ENCODE results near the gene SCN4A.

Gene SCN4A

GRCh38 chr17:63955232-63955631 lies 17.5 kb downstream of the SCN4A start:
- no peak for DNase-seq (ENCODE audit: low read depth, low spot score)

GRCh38 chr17:63954402-63955063 lies 18.2 kb downstream of the SCN4A start:
- no peak for DNase-seq (ENCODE audit: low read depth, low spot score)

GRCh38 chr17:63950940-63951907 lies 21.5 kb downstream of the SCN4A start:
- no peak for DNase-seq (ENCODE audit: low read depth, low spot score)

- no peak for DNase-seq (ENCODE audit: low read depth, low spot score)
Measured at GRCh38 chr17:63949576-63950250, 23.0 kb downstream of the SCN4A start.

GRCh38 chr17:63948521-63948920 lies 24.2 kb downstream of the SCN4A start:
- DNase-seq (ENCODE audit: low read depth, low spot score), result no peak

- DNase-seq (ENCODE audit: low read depth, low spot score), result no peak
Measured at GRCh38 chr17:63947711-63948330, 24.9 kb downstream of the SCN4A start.

GRCh38 chr17:63946440-63947363 lies 26.0 kb downstream of the SCN4A start:
- no peak for DNase-seq (ENCODE audit: low read depth, low spot score)

- DNase-seq (ENCODE audit: low read depth, low spot score), result no peak
Measured at GRCh38 chr17:63945784-63946439, 26.8 kb downstream of the SCN4A start.

- DNase-seq (ENCODE audit: low read depth, low spot score), result no peak
Measured at GRCh38 chr17:63944736-63945499, 27.8 kb downstream of the SCN4A start.

GRCh38 chr17:63943745-63944144 lies 29.0 kb downstream of the SCN4A start:
- DNase-seq (ENCODE audit: low read depth, low spot score), result no peak

GRCh38 chr17:63942309-63942985 lies 30.3 kb downstream of the SCN4A start:
- no peak for DNase-seq (ENCODE audit: low read depth, low spot score)

GRCh38 chr17:63941751-63942150 lies 31.0 kb downstream of the SCN4A start:
- DNase-seq (ENCODE audit: low read depth, low spot score), result no peak

- no peak for DNase-seq (ENCODE audit: low read depth, low spot score)
Measured at GRCh38 chr17:63941162-63941561, 31.6 kb downstream of the SCN4A start.

- DNase-seq (ENCODE audit: low read depth, low spot score), result no peak
Measured at GRCh38 chr17:63940584-63940983, 32.1 kb downstream of the SCN4A start.

GRCh38 chr17:63939884-63940283 lies 32.8 kb downstream of the SCN4A start:
- no peak for DNase-seq (ENCODE audit: low read depth, low spot score)

- no peak for DNase-seq (ENCODE audit: low read depth, low spot score)
Measured at GRCh38 chr17:63939401-63939800, 33.3 kb downstream of the SCN4A start.

- DNase-seq (ENCODE audit: low read depth, low spot score), result no peak
Measured at GRCh38 chr17:63937920-63938319, 34.8 kb downstream of the SCN4A start.

- DNase-seq (ENCODE audit: low read depth, low spot score), result no peak
Measured at GRCh38 chr17:63937319-63937718, 35.4 kb downstream of the SCN4A start.

Measured in smooth muscle cell of the brain vasculature (primary cell).